HCT116 (cell line): ENCODE data around the gene SP4. TPM values are rescaled to one million over a fixed set of nuclear protein-coding genes. Genes with fewer than 3 reads are reported as not detected.

Source experiments
- ATAC-seq: fragments of 200-7000 bp; cut with Tn5 transposase; 2 replicates; pipeline ENCODE4 v1.9.1; 2020; ENCODE audit warnings: mild to moderate bottlenecking, moderate library complexity
- BruUV-seq: library from RNA; stranded (reverse); fragments of 400-500 nt; replicated peaks from 2 replicates; lab custom pipeline; 2021; lab: Mats Ljungman, UMichigan
- CTCF ChIA-PET: fragments of 300-600 bp; sonication (Branson Sonifier 250); formaldehyde crosslinking; loops from one replicate; lab custom pipeline; 2021; ENCODE audit warnings: antibody characterized with exemption; lab: Charles Lee
- POLR2A ChIA-PET: fragments of 300-600, 350-600 bp; sonication (Branson Sonifier 250); formaldehyde crosslinking; loops from one replicate; lab custom pipeline; 2021; ENCODE audit warnings: antibody characterized with exemption; lab: Charles Lee
- RAD21 ChIA-PET, 2 experiments: fragments of 300-600 bp; sonication (Branson Sonifier 250); formaldehyde crosslinking; loops; one replicate each; lab custom pipeline; 2023; ENCODE audit warnings: low total read pairs in 2 of 2; ENCODE audit not compliant: uncharacterized antibody in 2 of 2, unreplicated experiment in 2 of 2, low non-redundant PET in 1 of 2; lab: Charles Lee
- DNase-seq: peaks from one replicate; pipeline ENCODE4 v3.0.0-alpha.2; 2010; ENCODE audit warnings: low read depth, low spot score
- H2AFZ ChIP-seq: fragments of 200-600 bp; shearing (Covaris generic), sonication (generic); 2 replicates; pipeline ENCODE4 v1.6.1; 2017; ENCODE audit warnings: low read depth, mixed run types, mixed read lengths, antibody characterized with exemption, low read length; ENCODE audit not compliant: poor library complexity, severe bottlenecking
- H3K27ac ChIP-seq: 2 replicates; pipeline ENCODE4 v1.5.1; 2012; ENCODE audit warnings: low read depth, low read length
- H3K27me3 ChIP-seq: fragments of 200-600 bp; sonication (generic); 2 replicates; pipeline ENCODE4 v1.6.1; 2016; ENCODE audit warnings: mixed run types, low read length, mixed read lengths; ENCODE audit not compliant: insufficient read depth
- H3K36me3 ChIP-seq, 2 experiments: fragments of 200-500 bp in 1 of 2; fragments of 200-600 bp in 1 of 2; sonication (Bioruptor generic) in 1 of 2; sonication (generic) in 1 of 2; 2 replicates each; pipeline versions ENCODE4 v1.5.1 to v1.6.1; 2014 to 2016; ENCODE audit warnings: low read length in 2 of 2, inconsistent platforms in 1 of 2, mixed read lengths in 1 of 2, mixed run types in 1 of 2; ENCODE audit not compliant: insufficient read depth in 2 of 2, control insufficient read depth in 1 of 2
- H3K4me1 ChIP-seq, 2 experiments: fragments of 200-600 bp in 1 of 2; sonication (generic) in 1 of 2; 2 replicates each; pipeline versions ENCODE4 v1.5.1 to v1.6.1; 2012 to 2017; ENCODE audit warnings: low read length in 2 of 2, inconsistent platforms in 1 of 2, mild to moderate bottlenecking in 1 of 2, mixed read lengths in 1 of 2, mixed run types in 1 of 2, moderate library complexity in 1 of 2; ENCODE audit not compliant: insufficient read depth in 2 of 2, control insufficient read depth in 1 of 2
- H3K4me2 ChIP-seq: fragments of 200-600 bp; sonication (generic); 2 replicates; pipeline ENCODE4 v1.6.1; 2017; ENCODE audit warnings: mixed run types, low read length, mixed read lengths
- H3K4me3 ChIP-seq, 2 experiments: fragments of 200-600 bp in 1 of 2; sonication (generic) in 1 of 2; replicated peaks in 1 of 2; 2 replicates each; pipeline ENCODE4 v1.5.1; 2011 to 2016; ENCODE audit warnings: low read length in 2 of 2, control low read depth in 1 of 2, low read depth in 1 of 2, mild to moderate bottlenecking in 1 of 2, mixed read lengths in 1 of 2, mixed run types in 1 of 2
- H3K79me2 ChIP-seq: fragments of 200-600 bp; sonication (generic); 2 replicates; pipeline ENCODE4 v1.6.1; 2017; ENCODE audit warnings: mild to moderate bottlenecking, mixed run types, low read length, moderate library complexity, mixed read lengths; ENCODE audit not compliant: insufficient read depth
- H3K9ac ChIP-seq: fragments of 200-600 bp; sonication (generic); 2 replicates; pipeline ENCODE4 v1.6.1; 2016; ENCODE audit warnings: low read length, mixed read lengths
- H3K9me2 ChIP-seq: fragments of 200-600 bp; sonication (generic), shearing (Covaris generic); 2 replicates; pipeline ENCODE4 v1.6.1; 2017; ENCODE audit warnings: mixed run types, mild to moderate bottlenecking, moderate library complexity; ENCODE audit not compliant: insufficient read depth
- H3K9me3 ChIP-seq, 2 experiments: fragments of 200-500 bp in 1 of 2; fragments of 200-600 bp in 1 of 2; sonication (Bioruptor generic) in 1 of 2; sonication (generic) in 1 of 2; 2 replicates each; pipeline ENCODE4 v1.6.1; 2014 to 2017; ENCODE audit warnings: low read length in 2 of 2, mixed read lengths in 2 of 2, inconsistent platforms in 1 of 2, low read depth in 1 of 2, mild to moderate bottlenecking in 1 of 2, mixed run types in 1 of 2, moderate library complexity in 1 of 2; ENCODE audit not compliant: control insufficient read depth in 1 of 2, insufficient read depth in 1 of 2
- H4K20me1 ChIP-seq: fragments of 200-600 bp; sonication (generic), shearing (Covaris generic); 2 replicates; pipeline ENCODE4 v1.6.1; 2017; ENCODE audit warnings: mixed run types, mild to moderate bottlenecking, moderate library complexity; ENCODE audit not compliant: insufficient read depth
- FOSL1 ChIP-seq: IDR thresholded peaks from 2 replicates; pipeline ENCODE4 v1.6.1; 2012; ENCODE audit warnings: low read depth
- JUND ChIP-seq: IDR thresholded peaks from 2 replicates; pipeline ENCODE4 v1.6.1; 2012
- POLR2AphosphoS5 ChIP-seq: IDR thresholded peaks from 2 replicates; pipeline ENCODE4 v1.6.1; 2011; ENCODE audit warnings: mild to moderate bottlenecking, low read depth, low read length, moderate library complexity
- SRF ChIP-seq: IDR thresholded peaks from 2 replicates; pipeline ENCODE4 v1.6.1; 2012; ENCODE audit warnings: low read depth
- TCF7L2 ChIP-seq: IDR thresholded peaks from 2 replicates; pipeline ENCODE4 v1.7.0; 2011; ENCODE audit warnings: borderline replicate concordance, inconsistent platforms; ENCODE audit not compliant: insufficient read depth, insufficient read length; ENCODE audit errors: extremely low read depth
- YY1 ChIP-seq: IDR thresholded peaks from 2 replicates; pipeline ENCODE4 v1.6.1; 2011; ENCODE audit warnings: low read length, low read depth, moderate library complexity, mild to moderate bottlenecking; ENCODE audit not compliant: insufficient replicate concordance; ENCODE audit errors: extremely low read depth
- ZFX ChIP-seq: fragments of 450-650 bp; IDR thresholded peaks from 2 replicates; pipeline ENCODE4 v1.6.1; 2017
- intact Hi-C: fragments of 100-400 bp; cut with micrococcal nuclease; formaldehyde crosslinking; loops from 2 replicates; pipeline ENCODE4 v1.10.0; 2022
- total RNA-seq: library from RNA; stranded (reverse); gene quantifications from one replicate; pipeline ENCODE4 v1.2.1, GENCODE V29; 2021; ENCODE audit not compliant: unreplicated experiment
- TF ChIP-seq, protein P1 (sequence below): IDR thresholded peaks from 2 replicates; pipeline ENCODE4 v1.6.1; 2011; ENCODE audit warnings: mild to moderate bottlenecking, low read length, moderate library complexity; ENCODE audit not compliant: insufficient replicate concordance; ENCODE audit errors: extremely low read depth
- TF ChIP-seq, protein P2 (sequence below): IDR thresholded peaks from 2 replicates; pipeline ENCODE4 v1.6.1; 2012; ENCODE audit warnings: low read depth

The SP4 gene
- total RNA-seq, 1 experiment from 2014 or later, result 7.6 TPM

DNA sequence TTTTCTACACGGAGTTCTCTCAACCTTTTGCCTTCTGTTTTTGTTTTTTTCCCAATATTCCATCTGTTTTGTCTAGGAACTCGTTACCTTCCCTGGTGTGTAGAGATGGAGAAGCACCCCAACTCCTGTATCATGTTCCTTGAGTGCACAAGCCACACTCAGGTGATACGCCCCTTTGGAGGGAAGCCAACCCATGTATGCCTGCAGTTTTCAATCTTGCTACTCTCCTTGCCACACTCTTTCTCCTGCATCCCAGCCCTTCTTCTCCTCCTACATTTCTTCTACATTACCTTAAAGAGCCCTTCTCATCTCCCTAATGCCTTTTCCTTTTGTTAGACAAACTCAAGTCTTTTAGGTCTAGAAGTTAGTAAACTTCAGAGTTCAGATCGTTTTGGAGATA is 10.2 kb upstream of the SP4 start:
- RAD21 ChIA-PET, result no interaction called here
- Histone ChIP-seq H3K36me3 (no peaks in the 10 kb centered on the region), H2AFZ (no peak overlapping the region), H3K9me3 (no peaks in the 10 kb centered on the region), H3K27ac (no peak overlapping the region), H3K4me1 (no peaks in the 10 kb centered on the region), H3K4me3 (no peak overlapping the region), H3K9me2 (no peaks in the 10 kb centered on the region), H4K20me1 (no peaks in the 10 kb centered on the region), H3K79me2 (no peaks in the 10 kb centered on the region), H3K27me3 (no peaks in the 10 kb centered on the region), H3K4me2 (no peak overlapping the region), H3K9ac (no peak overlapping the region)
- no TSS peak for BruUV-seq
- DNase-seq (no peak), ATAC-seq (no peak)
- intact Hi-C loops, result no loop called here
- no peak for TF ChIP-seq POLR2AphosphoS5
- no peak for TF ChIP-seq YY1
- no peak for TF ChIP-seq SRF
- TF ChIP-seq, protein P1, sequence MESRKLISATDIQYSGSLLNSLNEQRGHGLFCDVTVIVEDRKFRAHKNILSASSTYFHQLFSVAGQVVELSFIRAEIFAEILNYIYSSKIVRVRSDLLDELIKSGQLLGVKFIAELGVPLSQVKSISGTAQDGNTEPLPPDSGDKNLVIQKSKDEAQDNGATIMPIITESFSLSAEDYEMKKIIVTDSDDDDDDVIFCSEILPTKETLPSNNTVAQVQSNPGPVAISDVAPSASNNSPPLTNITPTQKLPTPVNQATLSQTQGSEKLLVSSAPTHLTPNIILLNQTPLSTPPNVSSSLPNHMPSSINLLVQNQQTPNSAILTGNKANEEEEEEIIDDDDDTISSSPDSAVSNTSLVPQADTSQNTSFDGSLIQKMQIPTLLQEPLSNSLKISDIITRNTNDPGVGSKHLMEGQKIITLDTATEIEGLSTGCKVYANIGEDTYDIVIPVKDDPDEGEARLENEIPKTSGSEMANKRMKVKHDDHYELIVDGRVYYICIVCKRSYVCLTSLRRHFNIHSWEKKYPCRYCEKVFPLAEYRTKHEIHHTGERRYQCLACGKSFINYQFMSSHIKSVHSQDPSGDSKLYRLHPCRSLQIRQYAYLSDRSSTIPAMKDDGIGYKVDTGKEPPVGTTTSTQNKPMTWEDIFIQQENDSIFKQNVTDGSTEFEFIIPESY, result no peak
- TF ChIP-seq FOSL1, result no peak
- TF ChIP-seq, protein P2, sequence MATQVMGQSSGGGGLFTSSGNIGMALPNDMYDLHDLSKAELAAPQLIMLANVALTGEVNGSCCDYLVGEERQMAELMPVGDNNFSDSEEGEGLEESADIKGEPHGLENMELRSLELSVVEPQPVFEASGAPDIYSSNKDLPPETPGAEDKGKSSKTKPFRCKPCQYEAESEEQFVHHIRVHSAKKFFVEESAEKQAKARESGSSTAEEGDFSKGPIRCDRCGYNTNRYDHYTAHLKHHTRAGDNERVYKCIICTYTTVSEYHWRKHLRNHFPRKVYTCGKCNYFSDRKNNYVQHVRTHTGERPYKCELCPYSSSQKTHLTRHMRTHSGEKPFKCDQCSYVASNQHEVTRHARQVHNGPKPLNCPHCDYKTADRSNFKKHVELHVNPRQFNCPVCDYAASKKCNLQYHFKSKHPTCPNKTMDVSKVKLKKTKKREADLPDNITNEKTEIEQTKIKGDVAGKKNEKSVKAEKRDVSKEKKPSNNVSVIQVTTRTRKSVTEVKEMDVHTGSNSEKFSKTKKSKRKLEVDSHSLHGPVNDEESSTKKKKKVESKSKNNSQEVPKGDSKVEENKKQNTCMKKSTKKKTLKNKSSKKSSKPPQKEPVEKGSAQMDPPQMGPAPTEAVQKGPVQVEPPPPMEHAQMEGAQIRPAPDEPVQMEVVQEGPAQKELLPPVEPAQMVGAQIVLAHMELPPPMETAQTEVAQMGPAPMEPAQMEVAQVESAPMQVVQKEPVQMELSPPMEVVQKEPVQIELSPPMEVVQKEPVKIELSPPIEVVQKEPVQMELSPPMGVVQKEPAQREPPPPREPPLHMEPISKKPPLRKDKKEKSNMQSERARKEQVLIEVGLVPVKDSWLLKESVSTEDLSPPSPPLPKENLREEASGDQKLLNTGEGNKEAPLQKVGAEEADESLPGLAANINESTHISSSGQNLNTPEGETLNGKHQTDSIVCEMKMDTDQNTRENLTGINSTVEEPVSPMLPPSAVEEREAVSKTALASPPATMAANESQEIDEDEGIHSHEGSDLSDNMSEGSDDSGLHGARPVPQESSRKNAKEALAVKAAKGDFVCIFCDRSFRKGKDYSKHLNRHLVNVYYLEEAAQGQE, result no peak
- no peak for TF ChIP-seq TCF7L2
- TF ChIP-seq JUND, result no peak
- no peak for TF ChIP-seq ZFX
- POLR2A ChIA-PET, result no interaction called here
- CTCF ChIA-PET, result no interaction called here
